Astrocyte (in vitro differentiated cells and primary cell): ENCODE data around the gene LGALS8. TPM values are rescaled to one million over a fixed set of nuclear protein-coding genes. Genes with fewer than 3 reads are reported as not detected.

ENCODE experiments used
- DNase-seq: peaks from one replicate; pipeline ENCODE4 v3.0.0-alpha.2; 2010; ENCODE audit warnings: low read depth
- FAIRE-seq: peaks from 2 replicates; lab custom pipeline; 2011; peaks lifted over from hg19 to GRCh38; lab: Jason Lieb, UNC
- H2AFZ ChIP-seq: 2 replicates; pipeline ENCODE4 v1.6.0; 2012; ENCODE audit warnings: low read depth, low read length, inconsistent platforms
- H3K27ac ChIP-seq: 2 replicates; pipeline ENCODE4 v1.5.1; 2011; ENCODE audit warnings: low read depth, low read length, inconsistent platforms
- H3K27me3 ChIP-seq: 2 replicates; pipeline ENCODE4 v1.6.0; 2011; ENCODE audit warnings: low read length, inconsistent platforms; ENCODE audit not compliant: insufficient read depth
- H3K36me3 ChIP-seq: 2 replicates; pipeline ENCODE4 v1.5.1; 2011; ENCODE audit warnings: low read length, inconsistent platforms; ENCODE audit not compliant: insufficient read depth
- H3K4me1 ChIP-seq: 2 replicates; pipeline ENCODE4 v1.5.1; 2011; ENCODE audit warnings: low read length, inconsistent platforms; ENCODE audit not compliant: insufficient read depth
- H3K4me2 ChIP-seq: 2 replicates; pipeline ENCODE4 v1.6.0; 2012; ENCODE audit warnings: low read length, inconsistent platforms
- H3K4me3 ChIP-seq: 2 replicates; pipeline ENCODE4 v1.5.1; 2011; ENCODE audit warnings: low read depth, mild to moderate bottlenecking, low read length, inconsistent platforms; ENCODE audit not compliant: insufficient read depth
- H3K79me2 ChIP-seq: 2 replicates; pipeline ENCODE4 v1.6.0; 2012; ENCODE audit warnings: mild to moderate bottlenecking, low read length, inconsistent platforms; ENCODE audit not compliant: insufficient read depth
- H3K9ac ChIP-seq: 2 replicates; pipeline ENCODE4 v1.6.0; 2012; ENCODE audit warnings: mild to moderate bottlenecking, low read length, inconsistent platforms
- H3K9me3 ChIP-seq: 2 replicates; pipeline ENCODE4 v1.5.1; 2012; ENCODE audit warnings: low read depth, mild to moderate bottlenecking, low read length, inconsistent platforms; ENCODE audit not compliant: insufficient read depth
- H4K20me1 ChIP-seq: 2 replicates; pipeline ENCODE4 v1.6.0; 2012; ENCODE audit warnings: low read length, inconsistent platforms; ENCODE audit not compliant: insufficient read depth
- H3K27ac Mint-ChIP-seq: one replicate; pipeline ENCODE4 v1.8.0; 2021; ENCODE audit warnings: mild to moderate bottlenecking, mixed read lengths; ENCODE audit not compliant: unreplicated experiment
- H3K27me3 Mint-ChIP-seq: one replicate; pipeline ENCODE4 v1.8.0; 2021; ENCODE audit warnings: low read depth, mixed read lengths; ENCODE audit not compliant: unreplicated experiment
- H3K36me3 Mint-ChIP-seq: one replicate; pipeline ENCODE4 v1.8.0; 2021; ENCODE audit warnings: low read depth, mixed read lengths; ENCODE audit not compliant: unreplicated experiment
- H3K4me1 Mint-ChIP-seq: one replicate; pipeline ENCODE4 v1.8.0; 2021; ENCODE audit warnings: low read depth, mixed read lengths; ENCODE audit not compliant: unreplicated experiment
- H3K4me3 Mint-ChIP-seq: one replicate; pipeline ENCODE4 v1.8.0; 2021; ENCODE audit warnings: mild to moderate bottlenecking, moderate library complexity, mixed read lengths; ENCODE audit not compliant: unreplicated experiment
- H3K9me3 Mint-ChIP-seq: one replicate; pipeline ENCODE4 v1.8.0; 2021; ENCODE audit warnings: mild to moderate bottlenecking, mixed read lengths; ENCODE audit not compliant: unreplicated experiment
- CTCF ChIP-seq: IDR thresholded peaks from 2 replicates; pipeline ENCODE4 v1.5.1; 2011; ENCODE audit warnings: low read depth, mild to moderate bottlenecking, inconsistent platforms, low read length, moderate library complexity; ENCODE audit not compliant: insufficient read depth
- EZH2 ChIP-seq: IDR thresholded peaks from 2 replicates; pipeline ENCODE4 v1.6.1; 2012; ENCODE audit warnings: mild to moderate bottlenecking, low read length, inconsistent platforms; ENCODE audit not compliant: insufficient read depth
- total RNA-seq: library from RNA; stranded (reverse); gene quantifications from 2 replicates; pipeline ENCODE4 v1.2.1, GENCODE V29; 2021

LGALS8 gene
- total RNA-seq, 1 donor from 2014 or later: 27.9 TPM

DNA sequence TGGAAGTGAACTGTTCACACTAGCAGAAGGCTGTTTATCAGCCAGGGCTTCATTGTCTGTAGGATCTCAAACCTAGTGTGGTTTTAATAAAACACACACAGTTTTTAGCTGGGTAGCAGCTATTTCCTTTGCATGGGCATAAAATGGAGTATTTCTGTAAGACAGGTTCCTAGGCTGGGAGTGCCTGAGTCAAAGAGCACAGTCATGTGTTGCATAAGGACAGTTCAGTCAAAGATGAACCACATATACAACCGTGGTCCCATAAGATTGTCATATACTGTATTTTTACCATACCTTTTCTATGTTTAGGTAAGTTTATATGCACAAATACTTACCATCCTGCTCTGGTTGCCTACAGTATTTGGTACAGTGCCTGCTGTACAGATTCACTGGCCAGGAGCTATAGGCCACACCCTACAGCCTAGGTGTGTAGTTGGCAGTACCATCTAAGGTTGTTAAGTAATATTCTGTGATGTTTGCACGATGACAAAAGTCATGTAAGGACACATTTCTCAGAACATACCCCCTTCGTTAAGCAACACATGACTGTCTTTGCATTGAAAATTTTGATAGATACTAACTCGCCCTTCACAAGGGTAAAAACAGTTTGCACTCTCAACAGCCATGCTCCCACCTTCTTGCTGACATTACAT lies 17.2 kb downstream of the LGALS8 start:
- Histone ChIP-seq H3K9me3 (no peaks in the 10 kb centered on the region), H3K79me2 (peaks cover 5% of the 10 kb centered on the region), H4K20me1 (peaks cover 1% of the 10 kb centered on the region), H3K4me3 (no peak overlapping the region), H3K4me2 (no peak overlapping the region), H3K27ac (no peak overlapping the region), H3K4me1 (no peaks in the 10 kb centered on the region), H3K27me3 (no peaks in the 10 kb centered on the region), H3K36me3 (peaks cover 38% of the 10 kb centered on the region), H3K9ac (no peak overlapping the region), H2AFZ (no peak overlapping the region)
- Mint-ChIP-seq H3K4me3 (no peak overlapping the region), H3K36me3 (peaks cover 28% of the 10 kb centered on the region), H3K27ac (no peak overlapping the region), H3K9me3 (no peaks in the 10 kb centered on the region), H3K4me1 (peaks cover 13% of the 10 kb centered on the region), H3K27me3 (no peaks in the 10 kb centered on the region)
- TF ChIP-seq CTCF (no peak), EZH2 (no peak)
- no peak for DNase-seq
- no peak for FAIRE-seq

DNA sequence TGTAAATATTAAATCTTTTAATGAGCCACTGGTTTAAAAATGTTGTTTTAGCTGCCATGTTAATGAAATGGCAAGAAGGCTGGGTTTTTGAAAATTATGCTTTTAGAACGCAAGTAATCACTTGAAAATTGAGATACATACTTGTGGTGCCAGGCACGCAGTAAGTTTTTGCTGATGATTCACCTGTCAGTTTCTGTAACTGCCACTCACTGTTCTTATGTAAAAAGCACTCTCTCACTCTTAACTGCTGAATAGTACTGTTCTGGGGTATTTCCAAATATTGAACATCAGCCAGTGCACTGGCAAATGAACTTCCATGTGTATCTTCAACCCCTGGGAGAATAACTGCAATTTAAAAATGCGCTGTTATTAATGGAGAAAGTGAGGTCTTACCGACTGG lies 17.9 kb downstream of the LGALS8 start:
- Histone ChIP-seq H2AFZ (no peak overlapping the region), H3K27me3 (no peaks in the 10 kb centered on the region), H3K79me2 (no peaks in the 10 kb centered on the region), H3K4me1 (no peaks in the 10 kb centered on the region), H3K9me3 (no peaks in the 10 kb centered on the region), H3K36me3 (peaks cover 44% of the 10 kb centered on the region), H4K20me1 (no peaks in the 10 kb centered on the region), H3K4me3 (no peak overlapping the region), H3K27ac (no peak overlapping the region), H3K9ac (no peak overlapping the region), H3K4me2 (no peak overlapping the region)
- peaks cover 28% of the 10 kb centered on the region for H3K36me3 Mint-ChIP-seq
- FAIRE-seq (no peak), DNase-seq (no peak)
- no peak overlapping the region for H3K27ac Mint-ChIP-seq
- TF ChIP-seq CTCF: no peak
- no peak for TF ChIP-seq EZH2
- peaks cover 16% of the 10 kb centered on the region for H3K4me1 Mint-ChIP-seq
- H3K27me3 Mint-ChIP-seq: no peaks in the 10 kb centered on the region
- H3K4me3 Mint-ChIP-seq: no peak overlapping the region
- no peaks in the 10 kb centered on the region for H3K9me3 Mint-ChIP-seq

GRCh38 chr1:236543065-236543669 lies 19.4 kb downstream of the LGALS8 start:
- DNase-seq: no peak
- TF ChIP-seq EZH2 (no peak), CTCF (no peak)

More at GRCh38 chr1:236543065-236543669, 19.4 kb downstream of the LGALS8 start:
- H3K27ac ChIP-seq: no peak overlapping the region
- no peak for FAIRE-seq
- H3K27me3 ChIP-seq: no peaks in the 10 kb centered on the region
- no peaks in the 10 kb centered on the region for H3K9me3 ChIP-seq
- no peak overlapping the region for H3K4me3 ChIP-seq
- Mint-ChIP-seq H3K4me3 (no peak overlapping the region), H3K36me3 (peaks cover 33% of the 10 kb centered on the region), H3K27ac (no peak overlapping the region), H3K9me3 (no peaks in the 10 kb centered on the region), H3K27me3 (no peaks in the 10 kb centered on the region), H3K4me1 (peaks cover 16% of the 10 kb centered on the region)
- H4K20me1 ChIP-seq: no peaks in the 10 kb centered on the region
- H3K36me3 ChIP-seq: peaks cover 51% of the 10 kb centered on the region
- H3K79me2 ChIP-seq: no peaks in the 10 kb centered on the region
- no peak overlapping the region for H3K9ac ChIP-seq
- H3K4me2 ChIP-seq: no peak overlapping the region
- H2AFZ ChIP-seq: no peak overlapping the region
- no peaks in the 10 kb centered on the region for H3K4me1 ChIP-seq
